DMS114 treated with DMSO at 0.1 percent for 48 hours (cell line): ENCODE results near the gene CXorf51A.
"Not testable (repeated sequence)": the region's sequence is repeated elsewhere in the genome, so short reads cannot be mapped to it uniquely, and the experiment has no call there.

Experiments
- DNase-seq: peaks from one replicate; lab custom pipeline; 2025; ENCODE audit not compliant: unreplicated experiment; lab: John Stamatoyannopoulos, UW

Gene CXorf51A

DNA sequence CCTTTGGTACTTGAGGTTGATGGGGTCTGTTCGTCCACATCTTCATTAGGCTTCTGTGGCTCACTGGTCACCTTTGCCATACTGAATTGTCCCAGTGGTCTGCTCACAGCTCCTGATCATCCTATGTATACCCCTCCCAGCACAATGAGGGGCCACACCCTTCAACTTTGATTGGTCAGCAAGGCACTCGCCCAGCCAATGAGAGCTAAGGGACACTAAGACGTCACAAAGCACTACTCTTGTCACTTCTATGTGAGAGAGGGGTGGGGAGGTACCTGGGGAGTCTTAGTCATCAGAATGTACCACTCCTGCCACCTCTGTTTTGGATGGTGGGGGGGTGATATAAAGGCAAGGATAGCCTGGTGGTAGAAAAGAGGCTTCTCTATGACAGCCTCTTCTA, at the start of gene CXorf51A:
CXorf51A (minus strand) TSS at position 101 of the 400 bp plus-strand sequence; CDS start at position 80, 21 bp downstream.
- DNase-seq: not testable (repeated sequence)

DNA sequence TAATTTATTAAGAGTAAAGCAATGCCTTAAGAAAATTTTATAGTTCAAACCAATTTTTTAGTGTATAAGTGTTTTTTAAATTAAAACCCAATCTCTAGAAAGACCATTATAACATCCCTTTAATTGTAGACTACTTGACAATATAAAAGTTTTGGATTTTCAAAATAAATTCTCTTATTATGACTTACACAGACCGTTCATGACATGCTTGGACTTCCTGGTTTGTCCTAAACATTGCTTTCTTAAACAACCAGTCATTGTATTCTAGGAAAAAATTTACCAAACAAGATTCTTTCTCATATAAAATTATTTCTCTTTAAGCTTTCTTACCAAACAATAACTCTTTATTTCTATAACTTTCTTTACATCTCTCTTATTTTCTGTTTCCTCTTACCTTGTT, 49.0 kb upstream of the CXorf51A start:
- no peak for DNase-seq

DNA sequence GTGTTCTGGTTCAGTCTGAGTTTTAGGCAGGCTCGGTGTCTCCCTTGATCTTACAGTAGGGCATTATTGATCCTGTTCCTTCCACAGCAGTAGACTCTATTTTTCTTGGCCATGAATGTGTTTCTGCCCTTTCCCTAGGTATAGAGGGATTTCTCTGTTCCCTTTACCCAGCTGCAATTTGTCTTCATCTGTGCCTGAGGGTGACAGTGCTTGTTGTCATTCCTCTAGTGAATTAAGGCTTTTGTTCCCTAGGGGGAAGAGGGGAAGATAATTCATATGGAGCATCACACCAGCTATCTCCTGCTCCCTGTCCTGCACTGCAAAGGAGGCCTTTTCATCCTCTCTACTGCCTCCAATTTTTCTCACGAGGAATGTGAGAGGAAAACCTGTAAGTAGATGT, 39.7 kb upstream of the CXorf51A start:
- no peak for DNase-seq

DNA sequence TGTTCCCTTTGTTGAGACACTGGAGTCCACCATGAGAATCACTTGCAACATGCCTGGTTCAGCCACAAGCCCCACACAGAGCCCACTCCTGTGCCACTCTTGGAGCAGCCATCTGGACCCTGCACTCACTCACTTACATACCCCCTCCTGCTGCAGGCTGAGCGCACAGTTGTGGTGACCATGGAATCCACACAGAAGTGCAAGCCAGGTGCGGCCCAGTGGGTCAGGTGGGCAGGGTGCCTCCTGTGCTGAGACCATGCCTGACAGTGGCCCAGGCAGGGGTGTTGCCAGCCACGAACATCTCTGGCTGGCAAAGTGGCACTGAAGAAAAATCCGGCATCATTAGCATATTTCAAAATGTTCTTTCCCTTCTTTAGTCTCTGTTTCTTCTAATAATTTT, 17.4 kb upstream of the CXorf51A start:
- DNase-seq: no peak

- DNase-seq: not testable (repeated sequence)
Observed at GRCh38 chrX:146809471-146809870, 5.1 kb downstream of the CXorf51A start, which contains the start of gene CXorf51B. CXorf51B (plus strand) TSS chrX:146809771; CDS start chrX:146809792, 21 bp downstream.
